SK-N-SH treated with all-trans-retinoic acid at 6 μM for 48 hours (cell line): ENCODE measurements around the gene LRRC37A.
"Not testable (repeated sequence)": the region's sequence is repeated elsewhere in the genome, so short reads cannot be mapped to it uniquely, and the experiment has no call there.

Experiments used
- ATAC-seq: fragments of 200-7000 bp; cut with Tn5 transposase; 3 replicates; pipeline ENCODE4 v1.9.1; 2020; ENCODE audit warnings: mild to moderate bottlenecking, moderate library complexity
- GLIS3 ChIP-seq: fragments of 250-450 bp; sonication (Bioruptor Pico); IDR thresholded peaks from 2 replicates; pipeline ENCODE4 v1.5.0; 2020; ENCODE audit warnings: mild to moderate bottlenecking, moderate library complexity
- ZNF70 ChIP-seq: fragments of 450-650 bp; formaldehyde crosslinking; IDR thresholded peaks from 2 replicates; pipeline ENCODE4 v1.5.0; 2020; ENCODE audit warnings: mild to moderate bottlenecking, moderate library complexity

Gene LRRC37A

GRCh38 chr17:46286764-46287221 is 8.1 kb upstream of the LRRC37A start:
- ATAC-seq, result peak; percentile 94
- TF ChIP-seq GLIS3 (CRISPR knock-in tag) (0 out of 2 replicates have a peak, but pooled peaks have one; percentile 31), ZNF70 (peak; percentile 36; the same call in 1 of the 2 replicates)

- not testable (repeated sequence) for ATAC-seq
Measured at GRCh38 chr17:46287587-46287986, 7.3 kb upstream of the LRRC37A start.

GRCh38 chr17:46290906-46291546 is 3.9 kb upstream of the LRRC37A start:
- not testable (repeated sequence) for ATAC-seq

GRCh38 chr17:46291618-46292017 is 3.3 kb upstream of the LRRC37A start:
- ATAC-seq, result not testable (repeated sequence)

- ATAC-seq, result not testable (repeated sequence)
Measured at GRCh38 chr17:46341220-46341619, 46.3 kb downstream of the LRRC37A start.

- ATAC-seq, result peak; percentile 27
Measured at GRCh38 chr17:46342131-46342530, 47.2 kb downstream of the LRRC37A start.

GRCh38 chr17:46348345-46348744 is 53.4 kb downstream of the LRRC37A start:
- not testable (repeated sequence) for ATAC-seq

GRCh38 chr17:46349060-46349459 is 54.1 kb downstream of the LRRC37A start:
- ATAC-seq, result not testable (repeated sequence)

GRCh38 chr17:46353856-46354255 is 58.9 kb downstream of the LRRC37A start:
- ATAC-seq, result not testable (repeated sequence)

GRCh38 chr17:46361145-46361735 is 66.3 kb downstream of the LRRC37A start:
- ATAC-seq, result peak; percentile 62

- peak; percentile 100 for ATAC-seq
Measured at GRCh38 chr17:46361755-46362154, 66.8 kb downstream of the LRRC37A start, which contains the start of gene ARL17B. Gene ARL17B (minus strand): TSS chr17:46361766. CDS start chr17:46358397, 3,369 bp downstream.

- not testable (repeated sequence) for ATAC-seq
Measured at GRCh38 chr17:46367520-46367919, 72.6 kb downstream of the LRRC37A start.

GRCh38 chr17:46372236-46373229 is 77.6 kb downstream of the LRRC37A start:
- peak; percentile 92 for ATAC-seq

- peak; percentile 82 for ATAC-seq
Measured at GRCh38 chr17:46373418-46373817, 78.5 kb downstream of the LRRC37A start.

GRCh38 chr17:46383118-46383517 is 88.2 kb downstream of the LRRC37A start:
- not testable (repeated sequence) for ATAC-seq

- not testable (repeated sequence) for ATAC-seq
Measured at GRCh38 chr17:46385491-46385890, 90.6 kb downstream of the LRRC37A start.
